Activated gamma-delta T cell treated with anti-CD3 and anti-CD28 coated beads, Interleukin-2, amount 50 U/mL, for 16 hours (primary cell): Measurements from ENCODE around the gene WDFY3.

ENCODE experiments used
- DNase-seq: peaks from one replicate; pipeline ENCODE4 v3.0.0-alpha.2; 2020; ENCODE audit warnings: low read depth

The WDFY3 gene

DNA sequence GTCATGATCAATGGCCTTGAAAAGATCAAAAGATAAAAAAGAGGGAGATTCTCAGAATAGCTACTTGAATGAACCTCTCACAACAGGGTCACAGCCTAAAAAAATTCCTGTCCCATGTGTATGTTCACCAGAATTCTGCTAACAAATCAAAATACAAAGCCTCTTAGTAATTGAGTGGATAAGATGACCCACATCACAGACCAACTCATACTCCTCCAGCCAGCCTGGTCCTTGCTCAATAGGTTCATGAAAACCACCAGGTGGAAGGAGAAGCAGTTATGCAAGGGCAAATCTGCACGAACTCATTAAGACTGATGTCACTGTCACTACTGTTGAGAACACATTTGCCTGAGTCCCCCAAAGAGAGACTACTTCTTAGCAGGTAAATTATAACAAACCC is 21.5 kb downstream of the WDFY3 start:
- no peak for DNase-seq

DNA sequence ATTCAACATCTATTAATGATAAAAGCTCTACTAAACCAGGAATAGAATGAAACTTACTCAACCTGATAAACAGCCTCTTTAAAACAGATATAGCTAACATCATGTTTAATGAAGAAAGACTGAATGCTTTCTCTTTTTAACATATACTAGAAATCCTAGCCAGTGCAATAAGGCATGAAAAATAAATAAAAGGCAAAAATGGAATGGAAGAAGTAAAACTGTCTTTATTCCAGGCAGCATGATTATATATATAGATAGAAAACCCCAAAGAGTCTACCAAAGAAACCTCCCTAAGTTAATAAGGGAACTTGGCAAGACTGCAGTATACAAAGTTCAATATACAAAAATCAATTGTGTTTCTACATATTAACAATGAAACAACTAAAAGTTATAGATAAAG is 25.5 kb downstream of the WDFY3 start:
- no peak for DNase-seq

DNA sequence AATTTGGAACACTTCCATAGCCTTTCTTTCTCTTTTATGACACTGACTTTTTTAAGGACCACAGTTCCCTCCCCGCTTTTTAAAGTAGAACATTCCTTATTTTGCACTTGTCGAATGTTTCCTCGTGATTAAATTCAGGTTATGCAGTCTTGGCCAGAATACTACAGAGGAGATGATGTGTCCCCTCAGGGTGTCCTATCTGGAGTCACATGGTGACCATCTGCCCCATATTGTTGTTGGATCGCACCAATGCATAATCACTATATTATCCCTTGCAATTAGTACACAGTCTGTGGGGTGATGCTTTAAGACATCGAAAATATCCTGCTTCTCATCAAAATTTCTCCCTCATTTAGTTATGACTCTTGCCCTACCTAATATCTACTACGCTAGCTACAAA is 27.4 kb downstream of the WDFY3 start:
- DNase-seq = no peak

DNA sequence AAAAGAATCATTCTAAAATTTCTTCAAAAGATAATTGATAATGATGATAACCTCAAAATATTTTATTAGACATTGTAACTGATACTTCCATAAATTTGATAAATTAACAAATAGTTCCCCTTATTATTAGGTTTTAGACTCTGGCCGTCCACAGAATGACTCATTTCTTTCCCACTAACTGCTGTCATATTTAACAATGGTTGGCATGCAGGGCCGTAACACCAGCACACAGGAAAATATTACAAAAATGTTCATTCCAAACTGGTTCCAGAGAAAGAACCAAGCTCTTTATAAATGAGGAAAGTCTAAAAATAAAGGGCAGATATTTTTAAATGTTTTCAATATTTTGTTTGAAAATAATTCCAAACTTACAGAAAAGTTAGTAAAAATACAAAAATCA is 28.2 kb downstream of the WDFY3 start:
- DNase-seq = no peak

DNA sequence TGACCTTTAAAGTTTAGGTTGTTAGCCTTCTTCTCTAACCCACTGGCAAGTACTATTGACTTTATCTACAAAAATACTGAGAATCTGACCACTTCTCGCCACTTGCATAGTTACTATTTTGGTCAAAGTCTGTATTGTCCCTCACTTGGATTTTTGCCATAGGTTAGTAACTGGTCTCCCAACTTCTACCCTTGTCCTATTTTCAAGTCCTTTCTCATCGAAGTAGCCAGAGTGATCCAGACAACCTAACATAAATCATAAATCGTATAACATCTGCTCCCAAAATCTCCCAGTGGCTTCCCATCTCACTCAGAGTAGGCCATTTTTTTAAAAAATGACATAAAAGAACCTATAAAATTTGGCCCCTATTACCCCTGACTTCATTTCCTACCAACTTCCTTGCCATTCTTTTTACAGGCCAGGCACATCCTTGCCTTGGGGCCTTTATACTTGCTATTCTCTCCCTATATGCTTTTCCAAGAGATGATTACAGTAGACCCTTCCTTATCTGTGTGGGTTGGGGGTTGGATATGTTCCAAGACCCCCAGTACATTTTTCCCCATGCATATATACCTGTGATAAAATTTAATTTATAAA is 29.0 kb downstream of the WDFY3 start:
- DNase-seq = no peak

DNA sequence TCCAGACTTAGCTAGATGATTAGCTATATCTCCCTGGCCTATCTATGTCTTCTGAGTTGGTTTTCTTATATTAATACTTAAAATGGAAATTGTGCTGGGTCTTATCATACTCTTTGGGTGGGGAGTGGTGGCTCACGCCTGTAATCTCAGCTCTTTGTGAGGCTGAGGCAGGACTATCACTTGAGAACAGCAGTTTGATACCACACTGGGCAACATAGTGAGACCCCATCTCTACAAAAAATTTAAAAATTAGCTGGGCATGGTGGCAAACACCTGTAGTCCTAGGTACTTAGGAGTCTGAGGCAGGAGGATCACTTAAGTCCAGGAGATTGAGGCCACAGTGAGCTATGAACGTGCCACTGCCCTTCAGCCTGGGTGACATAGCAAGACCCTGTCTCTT is 30.4 kb downstream of the WDFY3 start:
- DNase-seq = no peak

DNA sequence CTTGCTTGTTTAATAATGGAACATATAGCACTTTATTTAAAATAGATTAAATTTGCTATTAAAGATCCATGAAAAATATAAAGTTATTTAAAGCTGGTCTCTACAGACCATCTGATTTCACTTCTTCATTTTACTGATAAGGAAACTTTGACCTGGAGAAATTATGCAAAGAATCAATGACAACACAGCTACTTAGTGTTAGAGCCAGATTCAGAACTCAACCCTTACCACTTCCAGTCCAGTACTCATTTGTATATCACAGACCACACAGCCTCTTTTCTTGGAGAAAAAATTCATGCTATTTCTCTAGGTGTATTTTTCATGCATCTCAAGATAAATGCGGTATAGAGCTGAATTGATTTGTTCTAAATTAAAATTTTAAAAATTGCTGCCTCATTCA is 34.0 kb downstream of the WDFY3 start:
- DNase-seq = no peak

DNA sequence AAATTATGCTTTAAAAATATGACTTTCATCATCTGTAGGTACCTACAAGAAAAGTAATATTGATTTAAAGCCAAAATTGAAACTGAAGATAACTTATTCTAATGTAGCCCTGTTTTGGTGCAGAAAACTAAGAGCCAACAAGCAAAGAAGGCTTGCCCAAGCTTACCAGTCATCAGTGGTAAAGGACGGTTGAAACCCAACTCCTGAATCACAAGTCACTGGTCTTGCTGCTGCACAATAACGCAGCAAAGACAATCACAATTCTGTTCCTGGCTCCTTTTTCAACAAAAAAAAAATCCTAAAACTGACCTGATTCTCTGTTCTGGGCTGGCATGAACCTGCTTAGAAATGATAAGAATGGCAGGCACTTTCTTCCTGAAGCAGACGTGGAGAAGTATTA is 34.5 kb downstream of the WDFY3 start:
- DNase-seq = no peak

DNA sequence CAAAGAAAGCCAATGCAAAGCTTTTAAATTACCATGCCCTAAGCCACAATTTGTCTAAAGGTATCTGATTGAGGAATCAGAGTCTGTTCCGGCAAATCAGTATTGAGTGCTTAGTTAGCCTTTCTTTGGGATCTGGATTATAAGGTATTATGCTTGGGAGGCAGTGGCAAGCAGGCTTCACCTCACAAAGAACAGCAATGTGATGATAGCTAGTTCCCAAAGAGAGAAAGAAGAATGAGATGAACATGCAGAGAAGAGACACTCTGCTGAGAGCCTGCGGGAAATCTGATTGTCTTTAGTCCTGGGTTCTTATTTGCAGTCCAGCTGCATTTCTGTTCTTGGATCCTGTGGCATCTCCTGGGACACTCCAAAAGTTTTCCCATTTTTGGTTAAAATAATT is 35.2 kb downstream of the WDFY3 start:
- no peak for DNase-seq

DNA sequence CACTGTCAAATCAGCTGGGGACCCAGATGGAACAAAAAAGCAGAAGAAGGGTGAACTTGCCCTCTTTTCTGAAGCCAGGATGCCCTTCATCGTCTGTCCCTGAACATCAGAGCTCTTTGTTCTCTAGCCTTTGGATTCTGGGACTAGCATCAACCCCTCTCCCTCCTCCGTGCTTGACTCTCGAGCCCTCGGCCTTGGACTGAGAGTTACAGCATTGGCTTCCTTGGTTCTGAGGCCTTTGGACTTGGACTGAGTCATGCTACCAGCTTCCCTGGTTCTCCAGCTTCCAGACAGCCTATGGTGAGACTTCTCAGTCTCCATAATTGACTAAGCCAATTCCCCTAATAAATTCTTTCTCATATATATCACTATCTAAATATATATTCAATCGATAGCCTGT is 38.4 kb downstream of the WDFY3 start:
- DNase-seq = no peak

DNA sequence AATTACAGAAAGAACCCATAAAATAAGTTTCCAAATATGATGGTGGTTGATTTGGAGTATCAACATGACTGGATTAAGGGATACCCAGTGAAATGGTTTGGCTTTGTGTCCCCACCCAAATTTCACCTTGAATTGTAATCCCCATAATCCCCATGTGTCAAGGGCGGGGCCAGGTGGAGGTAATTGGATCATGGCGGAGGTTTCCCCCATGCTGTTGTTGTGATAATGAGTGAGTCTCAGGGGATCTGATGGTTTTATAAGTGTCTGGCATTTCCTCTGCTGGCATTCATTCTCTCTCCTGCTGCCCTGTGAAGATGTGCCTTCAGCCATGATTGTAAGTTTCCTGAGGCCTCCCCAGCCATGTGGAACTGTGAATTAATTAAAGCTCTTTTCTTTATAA is 39.1 kb downstream of the WDFY3 start:
- no peak for DNase-seq

DNA sequence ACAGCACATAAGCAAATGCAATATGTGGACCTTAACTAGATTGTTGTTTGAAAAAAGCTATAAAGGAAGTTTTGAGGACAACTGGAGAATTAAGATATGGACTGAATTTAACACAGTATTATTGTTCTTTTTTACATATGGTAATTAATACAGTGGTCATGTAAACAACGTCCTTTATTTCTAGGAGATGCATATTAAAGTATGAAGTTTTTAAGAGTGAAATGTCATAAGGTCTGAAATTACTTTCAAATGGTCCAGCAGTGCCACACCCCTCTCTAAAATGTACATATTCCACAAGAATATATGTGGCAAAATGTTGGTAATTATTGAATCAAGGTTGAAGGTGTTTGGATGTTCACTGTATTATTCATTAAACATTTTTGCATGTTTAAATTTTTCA is 40.9 kb downstream of the WDFY3 start:
- no peak for DNase-seq

DNA sequence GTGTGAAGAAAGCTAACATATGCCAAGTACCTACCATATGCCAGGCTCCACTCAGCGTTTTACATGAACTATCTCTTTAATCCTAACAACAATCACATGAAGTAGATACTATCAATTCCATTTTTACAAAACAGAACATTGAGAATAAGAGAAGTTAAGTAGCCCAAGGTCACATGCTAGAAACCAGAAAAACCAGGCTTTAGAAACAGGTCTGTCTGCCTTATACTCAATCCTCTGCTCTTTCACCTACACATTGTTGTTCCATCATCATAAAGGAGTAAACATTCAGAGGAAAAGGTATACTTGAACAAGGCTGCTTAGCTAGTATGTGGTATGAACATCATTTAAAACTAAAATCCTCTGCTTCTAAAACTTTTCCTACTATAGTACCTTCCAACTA is 42.1 kb downstream of the WDFY3 start:
- no peak for DNase-seq

DNA sequence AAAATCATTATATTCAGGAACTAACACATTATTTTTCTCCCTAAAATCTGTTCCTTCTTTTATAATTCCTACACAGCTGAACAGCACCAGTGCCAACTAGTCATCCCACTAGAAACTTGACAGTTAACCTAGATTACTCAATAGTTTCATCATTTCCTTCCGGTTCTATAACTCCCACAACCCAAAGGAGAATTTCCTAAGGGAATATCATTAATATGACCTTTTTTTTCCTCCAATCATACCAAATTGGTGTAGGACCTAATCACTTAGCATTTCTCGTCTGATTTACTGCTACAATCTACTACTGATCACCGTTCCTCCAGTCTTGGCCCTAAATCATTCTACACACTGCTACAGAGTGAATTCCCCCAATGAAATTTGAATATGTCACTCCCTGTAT is 45.9 kb downstream of the WDFY3 start:
- DNase-seq = no peak

DNA sequence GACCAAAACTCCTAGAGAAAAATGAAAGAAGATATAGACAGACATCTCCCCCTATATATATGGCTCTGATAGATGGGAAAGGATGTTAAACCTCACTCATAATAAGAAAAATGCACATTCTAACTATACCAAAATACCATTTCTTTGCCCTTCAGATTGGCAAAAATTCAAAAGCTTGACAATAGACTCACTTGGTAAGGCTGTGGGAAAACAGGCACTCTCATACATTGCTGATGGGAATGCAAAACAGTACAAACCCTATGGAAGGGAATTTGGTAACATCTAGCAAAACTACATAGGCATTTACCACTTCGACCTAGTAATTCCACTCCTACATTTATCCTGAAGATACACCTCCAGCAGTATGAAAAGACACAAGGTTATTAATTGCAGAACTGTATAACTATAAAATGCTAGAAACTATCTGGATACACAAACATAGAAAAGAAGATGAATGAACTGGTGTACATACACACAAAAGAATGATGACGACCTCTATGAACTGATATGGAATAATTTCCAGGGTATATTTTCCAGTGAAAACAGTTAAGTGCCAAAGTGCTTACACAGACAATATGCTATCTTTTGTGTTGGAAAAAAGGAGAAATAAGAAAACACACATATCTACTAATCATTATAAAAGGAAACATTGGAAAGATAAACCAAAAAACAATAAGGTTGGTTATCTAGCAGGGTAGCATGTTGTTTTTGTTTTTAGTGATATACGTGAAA is 48.5 kb downstream of the WDFY3 start:
- no peak for DNase-seq

DNA sequence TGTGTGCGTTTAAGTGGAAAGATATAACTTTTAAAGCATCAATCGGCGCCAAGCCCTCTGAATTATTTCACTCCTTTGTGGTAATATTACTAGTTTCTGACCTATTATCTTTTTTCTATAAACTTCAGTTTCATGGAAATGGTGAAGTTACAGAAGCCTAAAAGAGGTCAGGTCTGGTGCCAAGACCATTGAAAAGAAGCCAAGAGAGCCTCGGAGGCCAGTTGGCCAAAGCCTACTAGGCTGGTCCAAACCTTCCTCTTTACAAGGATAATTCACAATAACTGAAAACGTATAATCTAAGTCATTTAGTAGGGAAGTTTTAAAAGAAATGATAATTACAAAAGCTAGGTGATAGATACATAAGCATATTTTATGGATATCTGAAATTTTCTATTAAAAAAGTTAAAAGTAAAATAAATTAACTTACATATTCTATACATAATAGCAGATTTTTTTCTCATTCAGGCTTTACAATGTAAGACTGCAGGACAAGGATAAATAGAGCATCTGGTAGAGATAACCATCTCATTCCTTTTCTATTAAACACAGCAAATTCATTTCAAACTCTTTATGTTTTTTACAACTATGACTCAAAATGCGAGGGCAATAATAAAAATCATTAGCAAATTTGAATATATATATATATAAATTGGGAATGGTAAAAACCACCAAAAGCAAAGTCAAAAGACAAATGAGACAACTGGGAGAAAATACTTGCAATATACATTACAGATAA is 49.2 kb downstream of the WDFY3 start:
- DNase-seq = no peak

DNA sequence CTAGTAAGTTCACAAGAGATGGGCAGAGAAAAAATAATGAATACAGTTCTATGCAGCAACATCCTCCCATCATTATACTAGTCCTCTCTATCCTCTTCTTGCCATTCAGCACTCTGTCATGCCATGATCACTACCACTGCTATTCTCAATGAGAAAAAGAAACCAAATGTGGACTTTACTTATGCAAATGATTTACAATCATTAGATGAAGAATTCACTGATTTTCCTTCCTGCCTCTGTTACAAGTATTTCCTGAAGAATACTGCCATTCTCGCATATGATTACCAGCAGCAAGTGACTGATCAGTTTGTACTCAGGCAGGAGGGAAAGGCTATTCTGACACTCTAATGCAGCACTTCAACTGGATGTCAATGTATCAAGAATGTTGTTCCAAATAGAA is 50.3 kb downstream of the WDFY3 start:
- DNase-seq = no peak

DNA sequence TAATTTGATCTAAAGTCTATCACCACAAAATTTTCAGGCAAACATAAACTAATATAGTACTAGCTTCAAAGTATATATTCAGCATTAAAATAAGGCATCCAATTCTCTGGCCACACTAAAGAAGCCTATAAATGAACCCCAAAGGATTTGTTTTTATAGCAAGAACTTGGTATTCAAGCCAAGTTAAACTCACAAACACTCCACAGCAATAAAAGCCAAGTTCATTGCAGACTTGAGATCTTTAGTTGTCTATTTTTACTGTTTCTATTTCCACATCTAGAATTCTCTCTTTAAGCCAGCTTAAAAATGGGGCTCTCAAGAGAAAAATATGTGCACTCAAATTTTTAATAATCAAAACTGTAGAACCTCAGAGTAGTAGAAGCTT is 51.1 kb downstream of the WDFY3 start:
- no peak for DNase-seq

DNA sequence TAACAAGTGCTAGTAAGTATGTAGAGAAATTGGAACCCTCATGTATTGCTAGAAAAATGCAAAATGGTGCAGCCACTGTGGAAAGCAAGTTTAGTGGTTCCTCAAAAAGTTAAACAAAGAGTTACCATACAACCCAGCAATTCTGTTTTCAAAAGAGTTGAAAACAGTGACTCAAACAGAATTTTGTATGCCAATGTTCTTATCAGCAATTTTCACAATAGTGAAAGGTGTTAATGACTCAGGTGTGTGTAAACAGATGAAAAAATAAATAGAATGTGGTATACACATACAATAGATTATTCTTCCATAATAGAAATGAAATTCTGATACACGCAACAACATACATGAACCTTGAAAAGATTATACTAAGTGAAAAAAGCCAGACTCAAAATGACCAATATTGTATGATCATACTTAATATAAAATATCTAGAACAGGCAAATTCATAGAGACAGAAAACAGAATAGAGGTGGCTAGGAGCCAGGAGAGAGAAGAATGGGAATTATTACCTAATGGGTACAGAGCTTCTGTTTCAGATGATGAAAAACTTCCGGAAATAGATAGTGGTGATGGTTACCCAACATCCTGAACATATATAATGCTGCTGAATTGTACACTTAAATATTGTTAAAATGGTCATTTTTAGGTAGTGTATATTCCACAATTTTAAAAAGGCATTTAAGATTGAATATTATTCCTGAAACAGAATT is 51.6 kb downstream of the WDFY3 start:
- DNase-seq = no peak

DNA sequence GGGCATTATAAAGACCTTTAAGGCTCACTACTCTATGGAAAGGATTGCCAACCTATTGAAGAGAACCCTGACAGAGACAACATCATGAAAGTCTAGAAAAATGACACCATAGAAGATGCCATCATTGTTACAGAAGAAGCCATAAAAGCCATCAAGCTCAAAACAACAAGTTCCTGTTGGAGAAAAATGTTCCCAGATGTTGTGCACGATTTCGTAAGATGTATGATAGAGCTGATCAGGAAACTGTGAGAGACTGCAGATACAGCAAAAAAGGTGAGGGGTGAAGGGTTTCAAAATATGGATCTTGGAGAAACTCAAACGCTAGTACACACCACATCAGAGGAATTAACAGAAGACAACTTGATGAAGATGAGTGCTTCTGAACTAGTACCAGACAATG is 53.3 kb downstream of the WDFY3 start:
- no peak for DNase-seq

DNA sequence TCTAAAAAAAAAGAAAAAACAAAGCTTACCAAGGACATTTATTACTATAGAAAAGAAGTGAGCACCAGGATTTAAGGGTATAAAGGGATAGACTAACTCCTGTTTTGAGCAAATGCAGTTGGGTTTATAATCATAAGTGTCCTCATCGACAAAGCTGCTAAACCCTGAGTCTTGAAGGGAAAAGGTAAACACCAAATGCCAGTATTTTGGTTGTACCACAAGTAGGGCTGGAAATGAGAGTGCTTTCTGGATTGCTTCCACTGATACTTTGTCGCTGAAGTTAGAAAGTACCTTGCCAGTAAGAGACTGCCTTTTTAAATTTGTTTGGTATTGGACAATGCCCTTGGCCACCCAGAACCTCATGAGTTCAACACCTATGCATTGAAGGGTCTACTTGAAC is 53.7 kb downstream of the WDFY3 start:
- no peak for DNase-seq

DNA sequence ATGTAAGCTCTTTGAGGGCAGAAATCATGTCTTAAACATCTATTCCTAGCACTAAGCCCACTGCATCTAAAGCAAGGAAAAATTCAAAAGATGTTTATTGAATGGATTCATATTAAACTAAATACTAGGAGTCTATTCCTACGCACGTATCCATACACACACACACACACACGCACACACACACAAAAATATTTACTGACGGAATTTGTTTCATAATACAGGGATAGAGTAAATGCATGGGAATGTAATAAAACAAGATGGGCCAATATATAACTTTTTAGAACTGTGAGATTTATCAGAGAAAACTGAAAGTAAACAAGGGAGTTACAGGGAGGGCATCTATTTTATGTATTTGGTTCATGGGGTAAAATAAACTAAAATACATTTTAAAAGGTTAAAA is 57.6 kb downstream of the WDFY3 start:
- DNase-seq = no peak

DNA sequence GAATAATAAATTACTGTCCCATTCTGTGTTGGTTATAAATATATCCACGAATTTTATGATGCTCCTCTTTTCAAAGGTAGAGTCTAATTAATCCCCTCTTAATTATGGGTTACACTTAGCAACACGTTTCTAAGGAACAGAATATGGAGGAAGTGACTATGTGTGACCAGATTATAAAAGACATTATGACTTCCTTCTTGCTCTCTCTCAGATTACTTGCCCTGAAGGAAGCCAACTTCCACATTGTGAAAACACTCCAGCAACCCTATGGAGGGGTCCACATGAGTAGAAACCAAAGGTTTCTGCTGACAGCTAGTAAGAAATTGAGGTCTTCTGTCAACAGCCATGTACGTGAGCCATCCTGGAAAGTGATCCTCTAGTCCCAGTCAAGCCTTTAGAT is 59.3 kb downstream of the WDFY3 start:
- no peak for DNase-seq
